NB4 (cell line): ENCODE data around the gene ADCY10.
"Not testable (repeated sequence)": the region's sequence is repeated elsewhere in the genome, so short reads cannot be mapped to it uniquely, and the experiment has no call there.

Source experiments
- DNase-seq: peaks from one replicate; pipeline ENCODE4 v3.0.0; 2010; ENCODE audit warnings: low read depth
- H3K4me3 ChIP-seq: one replicate; pipeline ENCODE4 v1.5.1; 2011; ENCODE audit warnings: mild to moderate bottlenecking, low read depth, low read length, moderate library complexity
- MYC ChIP-seq: IDR thresholded peaks from 2 replicates; pipeline ENCODE4 v1.6.1; 2011; ENCODE audit warnings: low read depth, low read length
- POLR2A ChIP-seq: IDR thresholded peaks from 2 replicates; pipeline ENCODE4 v1.6.1; 2011; ENCODE audit warnings: mild to moderate bottlenecking; ENCODE audit not compliant: insufficient read length; ENCODE audit errors: extremely low read depth
- TF ChIP-seq, protein P1 (sequence below): IDR thresholded peaks from 2 replicates; pipeline ENCODE4 v1.6.1; 2011; ENCODE audit warnings: low read depth, low read length
- TF ChIP-seq, protein P2 (sequence below): IDR thresholded peaks from one replicate; pipeline ENCODE4 v1.5.1; 2012; ENCODE audit warnings: low read depth, low read length

Gene ADCY10

DNA sequence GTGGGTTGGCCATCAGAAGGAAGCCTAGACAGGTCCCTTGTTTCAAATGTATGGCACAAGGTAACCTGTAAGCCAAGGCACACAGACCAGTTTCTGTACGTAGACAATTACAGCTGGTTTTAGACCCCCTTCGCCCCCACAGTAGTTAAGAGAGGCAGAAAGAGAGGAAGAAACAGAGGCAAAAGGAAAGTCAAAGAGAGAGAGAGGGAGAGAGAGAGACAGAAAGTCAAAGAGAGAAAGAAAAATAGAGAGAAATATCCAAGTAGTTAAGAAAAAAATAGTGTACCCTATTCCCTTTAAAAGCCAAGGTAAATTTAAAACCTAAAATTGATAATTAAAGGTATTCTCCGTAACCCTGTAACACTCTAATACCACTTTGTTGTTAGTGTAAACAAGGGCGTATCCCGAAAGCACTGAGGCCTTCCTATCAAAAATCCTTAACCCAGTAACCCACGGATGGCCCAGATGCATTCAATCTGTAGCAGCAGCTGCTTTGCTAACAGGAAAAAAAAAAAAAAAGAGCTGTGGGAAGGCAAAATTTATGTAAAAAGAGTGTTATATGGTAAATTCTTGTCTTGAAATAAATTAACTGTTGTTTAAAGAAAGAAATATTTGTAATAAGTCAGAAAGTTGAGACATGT lies 49.4 kb downstream of the ADCY10 start:
- TF ChIP-seq, protein P1, sequence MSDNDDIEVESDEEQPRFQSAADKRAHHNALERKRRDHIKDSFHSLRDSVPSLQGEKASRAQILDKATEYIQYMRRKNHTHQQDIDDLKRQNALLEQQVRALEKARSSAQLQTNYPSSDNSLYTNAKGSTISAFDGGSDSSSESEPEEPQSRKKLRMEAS = no peak
- TF ChIP-seq POLR2A (no peak), MYC (no peak)
- TF ChIP-seq, protein P2, sequence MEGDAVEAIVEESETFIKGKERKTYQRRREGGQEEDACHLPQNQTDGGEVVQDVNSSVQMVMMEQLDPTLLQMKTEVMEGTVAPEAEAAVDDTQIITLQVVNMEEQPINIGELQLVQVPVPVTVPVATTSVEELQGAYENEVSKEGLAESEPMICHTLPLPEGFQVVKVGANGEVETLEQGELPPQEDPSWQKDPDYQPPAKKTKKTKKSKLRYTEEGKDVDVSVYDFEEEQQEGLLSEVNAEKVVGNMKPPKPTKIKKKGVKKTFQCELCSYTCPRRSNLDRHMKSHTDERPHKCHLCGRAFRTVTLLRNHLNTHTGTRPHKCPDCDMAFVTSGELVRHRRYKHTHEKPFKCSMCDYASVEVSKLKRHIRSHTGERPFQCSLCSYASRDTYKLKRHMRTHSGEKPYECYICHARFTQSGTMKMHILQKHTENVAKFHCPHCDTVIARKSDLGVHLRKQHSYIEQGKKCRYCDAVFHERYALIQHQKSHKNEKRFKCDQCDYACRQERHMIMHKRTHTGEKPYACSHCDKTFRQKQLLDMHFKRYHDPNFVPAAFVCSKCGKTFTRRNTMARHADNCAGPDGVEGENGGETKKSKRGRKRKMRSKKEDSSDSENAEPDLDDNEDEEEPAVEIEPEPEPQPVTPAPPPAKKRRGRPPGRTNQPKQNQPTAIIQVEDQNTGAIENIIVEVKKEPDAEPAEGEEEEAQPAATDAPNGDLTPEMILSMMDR = no peak
- no peak overlapping the region for H3K4me3 ChIP-seq
- no peak for DNase-seq

GRCh38 chr1:167863921-167864279 lies 50.0 kb downstream of the ADCY10 start:
- no peak overlapping the region for H3K4me3 ChIP-seq
- no peak for TF ChIP-seq MYC
- TF ChIP-seq, protein P1 = no peak
- no peak for TF ChIP-seq POLR2A
- TF ChIP-seq, protein P2 = no peak
- DNase-seq = no peak

GRCh38 chr1:167863191-167863920 lies 50.6 kb downstream of the ADCY10 start:
- H3K4me3 ChIP-seq, DNase-seq: not testable (repeated sequence)

GRCh38 chr1:167862432-167863076 lies 51.4 kb downstream of the ADCY10 start:
- no peak for DNase-seq

DNA sequence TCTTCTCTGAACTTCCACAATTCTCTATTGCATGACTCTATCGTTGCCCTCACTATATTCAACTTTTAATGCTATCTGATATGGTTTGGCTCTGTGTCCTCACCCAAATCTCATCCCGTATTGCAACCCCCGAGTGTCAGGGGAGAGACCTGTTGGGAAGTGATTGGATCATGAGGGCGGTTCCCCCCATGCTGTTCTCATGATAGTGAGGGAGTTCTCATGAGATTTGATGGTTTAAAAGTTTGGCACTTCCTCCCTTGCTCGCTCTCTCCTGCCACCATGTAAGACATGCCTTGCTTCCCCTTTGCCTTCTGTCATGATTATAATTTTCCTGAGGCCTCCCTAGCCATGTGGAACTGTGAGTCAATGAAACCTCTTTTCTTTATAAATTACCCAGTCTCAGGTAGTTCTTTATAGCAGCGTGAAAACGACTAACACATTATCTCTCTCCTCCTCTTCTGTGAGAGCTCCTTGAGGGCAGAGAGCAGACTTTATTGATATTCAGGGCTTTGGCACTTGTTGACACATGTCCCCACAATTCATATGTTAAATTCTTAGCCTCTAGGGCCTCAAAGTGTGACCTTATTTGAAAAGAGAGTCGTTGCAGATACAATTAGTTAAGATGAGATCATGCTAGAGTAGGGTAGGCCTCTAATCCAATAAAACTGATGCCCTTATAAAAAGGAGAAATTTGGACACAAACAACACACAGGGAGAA lies 52.1 kb downstream of the ADCY10 start:
- TF ChIP-seq MYC (no peak), POLR2A (no peak)
- TF ChIP-seq, protein P1 = no peak
- no peak for DNase-seq
- H3K4me3 ChIP-seq = no peak overlapping the region

More at GRCh38 chr1:167862432-167863076, 51.4 kb downstream of the ADCY10 start:
- TF ChIP-seq POLR2A = no peak
- TF ChIP-seq MYC = no peak
- TF ChIP-seq, protein P2 = no peak
- TF ChIP-seq, protein P1 = no peak
- no peak overlapping the region for H3K4me3 ChIP-seq

- no peak for DNase-seq
- TF ChIP-seq, protein P1 = no peak
- H3K4me3 ChIP-seq = no peak overlapping the region
Measured at GRCh38 chr1:167860231-167860923, 53.6 kb downstream of the ADCY10 start.
